ENCODE results near the gene LEFTY2. TPM values are rescaled to one million over a fixed set of nuclear protein-coding genes. Genes with fewer than 3 reads are reported as not detected.

LEFTY2 gene
- total RNA-seq, 1 experiment from 2014 or later, result not detected

GRCh38 chr1:225958041-225958440 lies 17.0 kb upstream of the LEFTY2 start:
- H3K4me3 Mint-ChIP-seq (ENCODE audit: low read depth, unreplicated experiment), result no peak overlapping the region
- intact Hi-C loops (cut with micrococcal nuclease; ENCODE audit: unreplicated experiment), result no loop called here
- H3K4me1 Mint-ChIP-seq (ENCODE audit: low read depth, unreplicated experiment), result peaks cover 9% of the 10 kb centered on the region
- no peak for TF ChIP-seq CTCF (IDR thresholded peaks at IDR 0.05; ENCODE audit: unreplicated experiment)
- H3K36me3 Mint-ChIP-seq (ENCODE audit: insufficient read depth, unreplicated experiment), result no peaks in the 10 kb centered on the region
- CTCF ChIA-PET, result interaction anchor here (0.6 kb wide), 2 partner anchors 9 to 19 kb away, joined by 4 to 6 read pairs; no protein-coding TSS in a partner anchor
- no peaks in the 10 kb centered on the region for H3K9me3 Mint-ChIP-seq (ENCODE audit: low read depth, unreplicated experiment)
- no peak for DNase-seq
- H3K27me3 Mint-ChIP-seq (ENCODE audit: unreplicated experiment), result peaks cover 28% of the 10 kb centered on the region
- H3K27ac Mint-ChIP-seq (ENCODE audit: unreplicated experiment), result no peak overlapping the region
- BruUV-seq (replicated peaks), result no TSS peak

- H3K36me3 Mint-ChIP-seq (ENCODE audit: insufficient read depth, unreplicated experiment), result no peaks in the 10 kb centered on the region
- no TSS peak for BruUV-seq (replicated peaks)
Observed at GRCh38 chr1:225954753-225955152, 13.7 kb upstream of the LEFTY2 start.

GRCh38 chr1:225953315-225953714 lies 12.3 kb upstream of the LEFTY2 start:
- BruUV-seq (replicated peaks), result no TSS peak
- no peak for DNase-seq
- CTCF ChIA-PET, result no interaction called here

More at GRCh38 chr1:225954753-225955152, 13.7 kb upstream of the LEFTY2 start:
- intact Hi-C loops (cut with micrococcal nuclease; ENCODE audit: unreplicated experiment), result no loop called here
- peaks cover 58% of the 10 kb centered on the region for H3K27me3 Mint-ChIP-seq (ENCODE audit: unreplicated experiment)
- TF ChIP-seq CTCF (IDR thresholded peaks at IDR 0.05; ENCODE audit: unreplicated experiment), result no peak
- H3K4me1 Mint-ChIP-seq (ENCODE audit: low read depth, unreplicated experiment), result no peaks in the 10 kb centered on the region
- H3K9me3 Mint-ChIP-seq (ENCODE audit: low read depth, unreplicated experiment), result no peaks in the 10 kb centered on the region
- DNase-seq, result no peak
- no peak overlapping the region for H3K4me3 Mint-ChIP-seq (ENCODE audit: low read depth, unreplicated experiment)
- H3K27ac Mint-ChIP-seq (ENCODE audit: unreplicated experiment), result no peak overlapping the region
- CTCF ChIA-PET, result no interaction called here

GRCh38 chr1:225950905-225951497 lies 10.0 kb upstream of the LEFTY2 start:
- no peak for DNase-seq
- Mint-ChIP-seq H3K9me3 (ENCODE audit: low read depth, unreplicated experiment) (no peaks in the 10 kb centered on the region), H3K27me3 (ENCODE audit: unreplicated experiment) (peaks cover 91% of the 10 kb centered on the region), H3K4me1 (ENCODE audit: low read depth, unreplicated experiment) (no peaks in the 10 kb centered on the region), H3K27ac (ENCODE audit: unreplicated experiment) (no peak overlapping the region), H3K36me3 (ENCODE audit: insufficient read depth, unreplicated experiment) (no peaks in the 10 kb centered on the region), H3K4me3 (ENCODE audit: low read depth, unreplicated experiment) (no peak overlapping the region)
- intact Hi-C loops (cut with micrococcal nuclease; ENCODE audit: unreplicated experiment), result no loop called here
- CTCF ChIA-PET, result no interaction called here
- no peak for TF ChIP-seq CTCF (IDR thresholded peaks at IDR 0.05; ENCODE audit: unreplicated experiment)
- BruUV-seq (replicated peaks), result no TSS peak

More at GRCh38 chr1:225953315-225953714, 12.3 kb upstream of the LEFTY2 start:
- H3K27me3 Mint-ChIP-seq (ENCODE audit: unreplicated experiment), result peaks cover 71% of the 10 kb centered on the region
- H3K9me3 Mint-ChIP-seq (ENCODE audit: low read depth, unreplicated experiment), result no peaks in the 10 kb centered on the region
- intact Hi-C loops (cut with micrococcal nuclease; ENCODE audit: unreplicated experiment), result no loop called here
- no peak overlapping the region for H3K4me3 Mint-ChIP-seq (ENCODE audit: low read depth, unreplicated experiment)
- no peaks in the 10 kb centered on the region for H3K4me1 Mint-ChIP-seq (ENCODE audit: low read depth, unreplicated experiment)
- TF ChIP-seq CTCF (IDR thresholded peaks at IDR 0.05; ENCODE audit: unreplicated experiment), result no peak
- no peaks in the 10 kb centered on the region for H3K36me3 Mint-ChIP-seq (ENCODE audit: insufficient read depth, unreplicated experiment)
- H3K27ac Mint-ChIP-seq (ENCODE audit: unreplicated experiment), result no peak overlapping the region

Measured in Calu3 (cell line).